HepG2 (cell line): Measurements from ENCODE around the gene LLGL2. TPM values are rescaled to one million over a fixed set of nuclear protein-coding genes. Genes with fewer than 3 reads are reported as not detected.

Experiments
- AGO1 ChIP-seq: fragments of 200-400 bp; formaldehyde crosslinking; IDR thresholded peaks from 2 replicates; pipeline ENCODE4 v1.6.1; 2017; ENCODE audit warnings: mild to moderate bottlenecking, low read depth, low read length, moderate library complexity; ENCODE audit not compliant: poor library complexity, severe bottlenecking
- CHD4 ChIP-seq: fragments of 200-600 bp; sonication (generic); IDR thresholded peaks from 2 replicates; pipeline ENCODE4 v1.7.0; 2017; ENCODE audit warnings: mild to moderate bottlenecking, low read length, borderline replicate concordance
- ELF3 ChIP-seq: IDR thresholded peaks from 2 replicates; pipeline ENCODE4 v1.6.1; 2016; ENCODE audit warnings: missing genetic modification reagents, missing compliant biosample characterization
- GFI1 ChIP-seq: sonication (generic); formaldehyde crosslinking; IDR thresholded peaks from 2 replicates; pipeline ENCODE4 v1.5.0; 2020; ENCODE audit warnings: missing genetic modification reagents, mild to moderate bottlenecking, borderline replicate concordance
- HNRNPL ChIP-seq: fragments of 200-400 bp; formaldehyde crosslinking; IDR thresholded peaks from 2 replicates; pipeline ENCODE4 v1.6.1; 2017; ENCODE audit warnings: mild to moderate bottlenecking, low read depth, low read length
- RORA ChIP-seq: sonication (generic); formaldehyde crosslinking; IDR thresholded peaks from 2 replicates; pipeline ENCODE4 v1.5.0; 2020; ENCODE audit warnings: mild to moderate bottlenecking, missing genetic modification reagents, moderate library complexity
- TAF15 ChIP-seq: fragments of 200-400 bp; formaldehyde crosslinking; IDR thresholded peaks from one replicate; pipeline ENCODE4 v1.6.1; 2018; ENCODE audit warnings: mild to moderate bottlenecking, low read depth, low read length; ENCODE audit not compliant: poor library complexity, severe bottlenecking
- XRCC5 ChIP-seq: fragments of 200-400 bp; formaldehyde crosslinking; optimal IDR thresholded peaks from 2 replicates; pipeline ENCODE3; 2017; ENCODE audit warnings: mild to moderate bottlenecking, low read length
- ZFY ChIP-seq: sonication (generic); formaldehyde crosslinking; IDR thresholded peaks from 2 replicates; pipeline ENCODE4 v1.4.0; 2020; ENCODE audit warnings: missing genetic modification reagents
- ZNF121 ChIP-seq: sonication (generic); formaldehyde crosslinking; IDR thresholded peaks from 2 replicates; pipeline ENCODE4 v1.5.0; 2020; ENCODE audit warnings: mild to moderate bottlenecking, missing genetic modification reagents
- ZNF280D ChIP-seq: sonication (generic); formaldehyde crosslinking; IDR thresholded peaks from 2 replicates; pipeline ENCODE4 v1.5.1; 2020; ENCODE audit warnings: mild to moderate bottlenecking, missing genetic modification reagents
- ZNF784 ChIP-seq: sonication (generic); formaldehyde crosslinking; IDR thresholded peaks from 2 replicates; pipeline ENCODE4 v1.5.1; 2020; ENCODE audit warnings: missing genetic modification reagents, mild to moderate bottlenecking, borderline replicate concordance
- polyA plus RNA-seq, 8 experiments: library from polyadenylated mRNA; depleted of rRNA in 3 of 8; stranded (reverse) in 7 of 8; unstranded in 1 of 8; fragments of >200 nt; fragmentation: Illumina TruSeq in 4 of 8; extraction: Trizol in 4 of 8; gene quantifications; 2 replicates each; pipeline versions ENCODE4 v1.2.1 to v1.2.3, GENCODE V29; 2011 to 2016; ENCODE audit warnings: low read depth in 4 of 8, missing spikeins in 1 of 8, mixed read lengths in 1 of 8; ENCODE audit not compliant: insufficient read depth in 1 of 8
- total RNA-seq, 5 experiments: library from RNA; depleted of rRNA; stranded (reverse); fragments of >200 nt; fragmentation: Illumina TruSeq; extraction: Trizol; gene quantifications; 2 replicates each; pipeline ENCODE4 v1.2.3, GENCODE V29; 2016; ENCODE audit warnings: low read depth in 1 of 5
- TF ChIP-seq, protein P1 (sequence below): sonication (generic); formaldehyde crosslinking; IDR thresholded peaks from 2 replicates; pipeline ENCODE4 v1.4.0; 2020; ENCODE audit warnings: mild to moderate bottlenecking, low read depth, missing genetic modification reagents
- TF ChIP-seq, protein P2 (sequence below): sonication (generic); formaldehyde crosslinking; IDR thresholded peaks from 2 replicates; pipeline ENCODE4 v1.4.0; 2020; ENCODE audit warnings: missing genetic modification reagents

The LLGL2 gene
- total and polyA plus RNA-seq, 2 of the 13 experiments (the other 11 are each of a cell fraction or from before 2014, with no cell fraction given): 83.0 to 86.7 TPM

- TF ChIP-seq, protein P1, sequence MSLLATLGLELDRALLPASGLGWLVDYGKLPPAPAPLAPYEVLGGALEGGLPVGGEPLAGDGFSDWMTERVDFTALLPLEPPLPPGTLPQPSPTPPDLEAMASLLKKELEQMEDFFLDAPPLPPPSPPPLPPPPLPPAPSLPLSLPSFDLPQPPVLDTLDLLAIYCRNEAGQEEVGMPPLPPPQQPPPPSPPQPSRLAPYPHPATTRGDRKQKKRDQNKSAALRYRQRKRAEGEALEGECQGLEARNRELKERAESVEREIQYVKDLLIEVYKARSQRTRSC: no peak
- peak; percentile 77 for TF ChIP-seq GFI1
- TF ChIP-seq ZNF121 (CRISPR knock-in tag): peak; percentile 76; the same call in 1 of the 2 replicates
- TF ChIP-seq CHD4: peak; percentile 80; the same call in 1 of the 2 replicates
- TF ChIP-seq TAF15: no peak
- peak; percentile 92; the same call in 1 of the 2 replicates for TF ChIP-seq ZNF280D (CRISPR knock-in tag)
- TF ChIP-seq, protein P2, sequence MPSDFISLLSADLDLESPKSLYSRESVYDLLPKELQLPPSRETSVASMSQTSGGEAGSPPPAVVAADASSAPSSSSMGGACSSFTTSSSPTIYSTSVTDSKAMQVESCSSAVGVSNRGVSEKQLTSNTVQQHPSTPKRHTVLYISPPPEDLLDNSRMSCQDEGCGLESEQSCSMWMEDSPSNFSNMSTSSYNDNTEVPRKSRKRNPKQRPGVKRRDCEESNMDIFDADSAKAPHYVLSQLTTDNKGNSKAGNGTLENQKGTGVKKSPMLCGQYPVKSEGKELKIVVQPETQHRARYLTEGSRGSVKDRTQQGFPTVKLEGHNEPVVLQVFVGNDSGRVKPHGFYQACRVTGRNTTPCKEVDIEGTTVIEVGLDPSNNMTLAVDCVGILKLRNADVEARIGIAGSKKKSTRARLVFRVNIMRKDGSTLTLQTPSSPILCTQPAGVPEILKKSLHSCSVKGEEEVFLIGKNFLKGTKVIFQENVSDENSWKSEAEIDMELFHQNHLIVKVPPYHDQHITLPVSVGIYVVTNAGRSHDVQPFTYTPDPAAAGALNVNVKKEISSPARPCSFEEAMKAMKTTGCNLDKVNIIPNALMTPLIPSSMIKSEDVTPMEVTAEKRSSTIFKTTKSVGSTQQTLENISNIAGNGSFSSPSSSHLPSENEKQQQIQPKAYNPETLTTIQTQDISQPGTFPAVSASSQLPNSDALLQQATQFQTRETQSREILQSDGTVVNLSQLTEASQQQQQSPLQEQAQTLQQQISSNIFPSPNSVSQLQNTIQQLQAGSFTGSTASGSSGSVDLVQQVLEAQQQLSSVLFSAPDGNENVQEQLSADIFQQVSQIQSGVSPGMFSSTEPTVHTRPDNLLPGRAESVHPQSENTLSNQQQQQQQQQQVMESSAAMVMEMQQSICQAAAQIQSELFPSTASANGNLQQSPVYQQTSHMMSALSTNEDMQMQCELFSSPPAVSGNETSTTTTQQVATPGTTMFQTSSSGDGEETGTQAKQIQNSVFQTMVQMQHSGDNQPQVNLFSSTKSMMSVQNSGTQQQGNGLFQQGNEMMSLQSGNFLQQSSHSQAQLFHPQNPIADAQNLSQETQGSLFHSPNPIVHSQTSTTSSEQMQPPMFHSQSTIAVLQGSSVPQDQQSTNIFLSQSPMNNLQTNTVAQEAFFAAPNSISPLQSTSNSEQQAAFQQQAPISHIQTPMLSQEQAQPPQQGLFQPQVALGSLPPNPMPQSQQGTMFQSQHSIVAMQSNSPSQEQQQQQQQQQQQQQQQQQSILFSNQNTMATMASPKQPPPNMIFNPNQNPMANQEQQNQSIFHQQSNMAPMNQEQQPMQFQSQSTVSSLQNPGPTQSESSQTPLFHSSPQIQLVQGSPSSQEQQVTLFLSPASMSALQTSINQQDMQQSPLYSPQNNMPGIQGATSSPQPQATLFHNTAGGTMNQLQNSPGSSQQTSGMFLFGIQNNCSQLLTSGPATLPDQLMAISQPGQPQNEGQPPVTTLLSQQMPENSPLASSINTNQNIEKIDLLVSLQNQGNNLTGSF (CRISPR knock-in tag): no peak; the same call in 1 of the 2 replicates
- TF ChIP-seq ELF3 (CRISPR knock-in tag): peak; percentile 77
- TF ChIP-seq RORA (CRISPR knock-in tag): no peak
- peak; percentile 95 for TF ChIP-seq XRCC5
- peak; percentile 91 for TF ChIP-seq ZFY (CRISPR knock-in tag)
- peak; percentile 94 for TF ChIP-seq HNRNPL
- peak; percentile 91 for TF ChIP-seq ZNF784 (CRISPR knock-in tag)
- TF ChIP-seq AGO1: no peak
These were observed 13.6 kb upstream of the LLGL2 start (continued) for GRCh38 chr17:75511610-75512575.
